Activated T-cell treated with anti-CD3 and anti-CD28 coated beads, Interleukin-2, amount 50 U/mL, for 1 hour (primary cell): ENCODE results near the gene TSPAN15.
"Not testable (repeated sequence)": the region's sequence is repeated elsewhere in the genome, so short reads cannot be mapped to it uniquely, and the experiment has no call there.

Experiments used
- DNase-seq: peaks from one replicate; pipeline ENCODE4 v3.0.0-alpha.2; 2020

The TSPAN15 gene

DNA sequence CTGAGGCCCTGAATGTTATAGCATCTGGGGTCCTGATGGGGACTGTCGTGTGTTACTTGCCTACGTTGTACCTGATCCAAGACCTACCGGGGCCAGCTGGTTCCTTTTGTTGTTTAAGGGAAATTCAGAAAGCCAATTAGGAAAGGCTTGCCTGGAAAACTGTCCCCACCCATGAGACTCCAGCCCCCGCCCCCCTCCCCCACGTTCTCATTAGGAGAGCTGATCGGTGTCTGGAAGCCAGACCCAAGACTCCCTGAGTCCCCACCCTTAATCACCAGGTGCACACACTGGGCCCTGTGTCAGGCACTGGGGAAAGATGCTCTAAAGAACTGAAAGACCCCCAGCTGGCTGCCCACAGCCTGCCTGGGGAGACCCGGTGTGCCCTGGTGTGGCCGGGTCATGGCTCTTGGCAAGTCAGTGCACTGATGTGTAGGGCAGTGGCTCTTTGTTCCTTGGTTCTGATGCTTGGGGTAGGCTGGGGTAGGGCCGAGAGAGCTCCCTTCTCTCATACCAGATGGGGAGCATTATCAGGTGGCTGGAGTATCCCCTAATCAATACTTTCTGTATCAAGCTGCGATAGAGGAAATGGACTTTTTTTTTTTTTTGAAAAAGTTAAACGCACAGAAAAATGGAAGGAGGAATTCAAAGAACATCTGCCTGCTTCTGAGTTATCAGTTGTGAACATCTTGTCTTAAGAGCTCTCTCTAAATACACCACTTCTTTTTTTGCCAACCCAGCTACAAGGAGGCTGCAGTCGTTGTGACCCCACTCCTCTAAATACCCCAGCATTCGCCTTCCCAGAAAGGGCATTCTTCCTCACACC, 16.9 kb downstream of the TSPAN15 start:
- DNase-seq = no peak

DNA sequence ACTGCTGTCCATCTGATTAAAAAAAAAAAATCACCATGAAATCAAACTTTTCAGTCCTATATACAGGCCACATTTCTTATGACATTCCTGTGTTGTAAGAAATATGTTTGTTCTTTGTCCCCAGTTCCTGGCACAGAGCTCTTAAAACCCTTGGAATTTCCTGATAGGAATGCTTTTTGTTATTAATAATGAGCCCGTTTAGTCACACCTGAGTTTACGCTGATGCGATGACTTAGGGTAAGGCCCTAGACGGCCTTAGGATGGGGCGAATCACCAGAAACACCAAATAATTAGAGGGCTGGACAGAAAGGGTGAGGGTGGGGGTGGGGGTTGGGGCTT, 17.5 kb downstream of the TSPAN15 start:
- no peak for DNase-seq

DNA sequence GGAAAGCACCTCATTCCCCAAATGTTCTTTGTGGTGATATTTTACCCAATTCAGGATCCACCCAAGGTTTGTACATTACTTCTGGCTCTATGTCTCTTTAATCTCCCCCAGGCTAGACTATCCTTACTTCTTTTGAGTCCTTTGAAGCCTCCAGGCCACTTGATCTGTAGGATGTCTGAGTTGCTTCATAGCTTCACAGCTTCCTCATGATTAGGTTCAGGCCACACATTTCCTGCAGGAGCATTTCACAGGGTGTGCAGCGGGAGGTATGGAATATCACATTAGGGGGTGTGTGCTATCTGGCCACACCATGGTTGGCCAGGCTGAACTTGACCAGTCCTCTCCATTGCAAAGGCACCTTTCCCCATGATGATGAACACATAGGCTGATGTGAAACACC, 18.7 kb downstream of the TSPAN15 start:
- no peak for DNase-seq

DNA sequence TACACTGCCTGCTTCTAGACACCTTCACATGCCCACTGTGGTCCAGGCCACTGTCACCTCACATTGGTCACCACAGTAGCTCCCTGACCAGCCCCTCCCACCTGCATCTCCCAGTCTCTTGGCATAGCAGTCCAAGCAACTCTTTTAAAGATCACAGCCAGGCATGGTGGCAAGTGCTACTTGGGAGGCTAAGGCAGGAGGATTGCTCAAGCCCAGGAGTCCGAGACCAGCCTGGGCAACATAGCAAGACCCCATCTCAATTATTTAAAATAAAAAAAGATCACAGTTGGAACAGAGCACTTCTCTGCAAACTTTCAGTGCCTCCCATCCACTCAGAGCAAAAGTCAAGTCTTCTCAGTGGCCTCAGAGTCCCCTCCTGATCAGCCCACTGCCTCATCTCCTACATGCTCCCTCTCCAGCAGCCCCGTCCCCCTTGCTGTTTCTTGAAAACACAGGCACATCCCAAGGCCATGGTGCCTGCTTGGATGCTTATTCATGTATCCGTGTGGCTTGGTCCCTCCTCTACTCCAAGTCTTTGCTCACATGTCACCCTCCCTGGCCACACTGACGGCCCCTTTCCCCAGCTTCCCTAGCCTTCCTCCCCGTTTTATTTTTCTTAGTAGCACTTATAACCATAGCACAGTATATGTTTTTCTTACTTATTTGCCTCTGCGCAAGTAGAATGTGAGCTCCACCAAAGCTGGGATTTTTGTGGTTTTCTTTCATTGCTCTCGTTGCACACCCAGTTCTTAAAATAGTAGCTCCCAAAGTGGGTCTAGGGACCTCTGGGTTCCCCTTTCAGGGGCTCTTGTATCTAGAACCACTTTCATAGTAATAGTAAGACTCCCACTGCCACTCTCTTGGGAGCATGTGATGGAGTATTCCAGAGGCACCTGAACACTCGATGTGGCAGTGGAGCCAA, 19.5 kb downstream of the TSPAN15 start:
- DNase-seq = no peak

DNA sequence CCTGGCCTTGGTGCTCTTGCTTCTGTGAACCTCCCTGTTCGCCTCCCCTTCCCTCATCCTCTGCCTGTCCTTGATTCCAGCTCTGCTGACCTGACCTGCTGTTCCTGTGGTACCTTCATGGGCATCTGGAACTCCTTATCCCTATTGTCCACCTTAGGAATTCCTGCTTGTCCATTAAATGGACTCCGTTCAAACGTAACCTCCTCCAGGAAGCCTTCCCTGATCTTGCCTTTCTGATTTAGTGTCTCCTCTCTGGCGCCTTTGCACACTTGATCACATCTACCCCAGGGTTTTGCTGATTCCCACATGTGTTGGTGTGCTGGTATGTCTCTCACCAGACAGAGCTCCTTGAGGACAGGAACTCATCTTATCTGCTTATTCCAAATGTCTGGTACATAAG, 20.9 kb downstream of the TSPAN15 start:
- no peak for DNase-seq

DNA sequence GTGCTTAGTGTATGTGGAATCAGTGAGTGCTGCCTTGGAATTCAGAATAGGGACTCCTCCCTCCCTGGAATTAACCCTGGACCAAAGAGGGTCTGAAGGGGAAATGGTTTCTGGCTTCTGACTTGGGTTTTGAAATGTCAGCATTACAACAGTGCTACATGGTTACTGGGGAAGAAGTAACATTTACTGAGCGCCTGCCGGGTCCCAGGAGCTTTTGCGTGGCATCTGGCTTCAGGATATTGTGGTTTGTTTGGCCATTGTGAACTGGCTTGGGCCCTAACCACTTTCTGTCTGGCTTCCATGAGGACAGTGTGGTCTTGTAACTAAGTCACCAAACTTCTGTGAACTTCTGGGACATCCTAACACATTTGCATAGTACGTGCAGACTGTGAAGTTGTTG, 21.3 kb downstream of the TSPAN15 start:
- DNase-seq = no peak

DNA sequence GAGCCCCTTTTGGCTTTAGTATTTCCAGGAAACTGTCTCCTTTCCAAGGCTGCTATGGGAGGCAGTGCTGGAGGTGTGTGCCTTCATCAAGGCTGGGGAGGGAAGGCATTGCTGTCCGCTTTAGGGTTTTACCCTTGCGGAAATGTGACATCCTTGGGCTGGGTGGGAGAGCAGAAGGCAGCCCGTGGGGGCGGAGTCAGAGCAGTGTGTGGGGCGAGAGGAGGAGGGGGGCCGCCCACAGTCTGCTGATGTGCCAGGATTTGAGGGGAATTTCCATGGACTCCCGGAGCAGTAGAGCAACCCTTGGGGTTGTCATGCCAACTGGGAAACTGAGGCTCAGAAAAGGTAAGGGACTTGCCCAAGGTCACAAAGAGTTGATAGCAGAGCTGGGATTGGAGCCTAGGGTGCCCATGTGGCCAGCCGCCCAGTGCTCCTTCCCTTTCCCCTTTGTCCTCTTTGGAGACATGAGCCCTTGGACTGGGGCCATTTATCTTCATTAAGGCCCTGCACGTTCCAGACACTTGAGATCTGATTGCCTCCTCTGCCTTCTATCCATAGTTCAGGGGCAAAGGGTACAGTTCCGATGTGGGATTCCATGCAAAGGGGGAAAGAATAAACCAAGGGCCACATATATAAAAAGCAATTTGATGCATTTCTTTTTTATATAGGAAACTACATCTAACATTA, 22.2 kb downstream of the TSPAN15 start:
- no peak for DNase-seq

DNA sequence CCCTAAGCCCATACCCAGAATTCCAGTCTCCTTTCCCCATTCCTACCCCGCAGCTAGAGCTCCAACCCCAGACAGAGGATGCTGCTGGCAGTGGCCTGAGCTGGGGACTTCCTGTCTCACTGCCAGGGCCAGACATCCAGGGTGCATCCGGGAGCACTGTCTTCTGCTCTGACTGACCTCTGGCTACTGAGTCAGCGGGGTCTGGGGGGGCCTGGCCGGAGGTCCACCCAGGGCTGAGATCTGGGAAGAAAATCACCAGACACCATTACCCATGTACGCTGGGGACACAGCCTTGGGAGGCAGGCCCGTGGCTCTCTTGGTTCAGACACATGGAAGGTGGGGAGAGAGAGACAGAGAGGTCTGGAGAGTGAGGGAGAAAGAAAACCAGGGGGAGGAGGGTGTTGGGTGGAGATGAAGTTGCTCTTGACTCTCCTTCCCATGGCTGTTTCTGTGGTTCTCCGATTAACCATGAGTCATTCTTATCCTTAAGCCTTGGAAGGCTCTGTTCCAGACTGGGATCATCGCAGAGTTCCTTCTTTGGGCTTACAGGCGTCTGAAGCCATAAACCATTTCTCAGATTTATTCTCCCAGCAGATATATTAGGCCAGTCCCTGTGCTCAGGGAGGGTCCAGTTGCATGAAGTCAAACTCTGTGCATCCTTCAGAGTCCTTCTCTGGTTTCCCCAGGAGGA, 23.6 kb downstream of the TSPAN15 start:
- DNase-seq = no peak

DNA sequence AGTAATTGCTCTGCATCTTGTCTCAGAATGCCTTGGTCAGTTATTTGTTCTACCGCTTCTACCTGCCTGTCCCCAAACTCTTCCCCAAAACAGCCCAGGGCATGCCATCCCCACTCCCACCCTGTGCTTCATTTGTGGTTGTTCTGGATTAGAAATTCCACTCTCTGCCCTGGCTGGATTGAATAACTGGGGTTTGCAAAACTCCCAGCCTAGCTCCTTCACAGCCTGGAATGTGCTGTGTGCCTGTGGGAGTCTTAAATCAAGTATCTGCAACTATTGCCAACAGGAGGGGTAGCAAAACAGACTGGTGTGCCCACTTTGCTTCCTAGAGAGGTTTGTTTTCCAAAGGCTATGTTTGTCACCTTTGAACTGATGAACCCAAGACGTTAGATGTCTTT, 24.2 kb downstream of the TSPAN15 start:
- DNase-seq = no peak

DNA sequence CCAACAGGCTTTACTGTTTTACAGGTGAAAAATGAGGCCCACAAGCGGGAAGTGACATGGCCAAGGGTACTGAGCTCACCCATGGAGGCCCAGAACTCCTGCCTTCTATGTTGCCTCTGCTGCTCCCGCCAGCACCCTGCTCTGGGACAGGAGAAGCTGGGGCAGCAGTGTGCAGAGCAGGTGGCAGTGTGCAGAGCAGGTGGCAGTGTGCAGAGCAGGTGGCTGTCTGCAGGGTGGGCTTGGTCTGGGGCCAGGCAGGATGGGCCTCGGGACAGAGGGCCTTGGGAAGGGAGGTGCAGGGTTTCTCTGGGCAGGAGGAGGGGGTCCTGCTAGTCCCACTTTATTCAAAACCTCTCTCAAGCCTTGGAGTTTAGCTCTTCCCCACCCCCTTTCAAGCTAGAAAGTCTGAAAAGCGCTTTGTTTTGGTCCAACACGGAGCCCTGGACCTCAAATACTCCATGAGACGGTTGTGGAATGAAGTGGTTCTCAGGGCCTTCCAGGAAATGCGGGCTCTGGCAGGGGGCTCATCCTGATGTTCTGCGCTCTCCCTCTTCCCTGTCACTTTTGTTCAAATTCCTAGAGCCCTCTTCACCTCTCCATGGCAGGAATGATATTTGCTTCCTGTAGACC, 26.8 kb downstream of the TSPAN15 start:
- no peak for DNase-seq

DNA sequence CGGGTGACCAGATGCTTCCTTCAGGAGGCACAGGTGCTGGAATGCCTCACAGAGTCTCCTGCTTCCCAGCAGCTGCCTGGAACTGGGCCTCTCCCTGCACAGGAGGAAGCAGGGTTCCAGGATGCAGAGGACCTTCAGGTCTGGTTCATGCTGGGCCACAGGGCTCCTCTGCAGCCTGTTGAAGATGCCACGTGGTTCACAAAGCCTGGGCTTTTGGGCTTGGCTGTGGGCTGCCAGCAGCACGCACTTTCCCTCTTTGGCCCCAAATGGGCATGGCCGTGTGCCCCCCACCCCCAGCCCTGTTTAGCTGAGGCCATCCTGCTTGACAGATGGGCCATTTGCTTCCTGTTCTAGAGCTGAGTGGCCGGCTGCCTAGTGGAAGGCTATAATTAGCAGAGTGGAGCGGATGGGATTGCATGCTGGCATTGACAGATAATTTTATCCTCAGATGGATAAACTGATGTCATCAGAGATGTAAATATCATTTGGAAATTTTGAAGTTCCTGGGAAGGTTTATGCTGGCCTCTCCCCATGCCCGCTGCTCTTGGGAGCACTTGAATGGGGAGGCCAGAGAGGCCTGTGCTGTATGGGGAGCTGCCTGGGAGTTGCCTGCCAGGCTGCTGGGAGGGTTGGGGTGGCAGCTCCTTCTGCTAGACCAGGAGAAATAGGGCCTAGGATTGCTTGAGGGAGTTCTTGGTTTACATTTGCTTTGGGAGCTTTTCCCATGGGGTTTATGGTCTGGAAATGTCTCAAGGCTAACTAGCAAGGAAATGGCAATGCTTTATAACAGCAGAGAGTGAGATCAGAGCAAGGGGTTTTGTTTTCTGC, 28.2 kb downstream of the TSPAN15 start:
- DNase-seq = no peak

DNA sequence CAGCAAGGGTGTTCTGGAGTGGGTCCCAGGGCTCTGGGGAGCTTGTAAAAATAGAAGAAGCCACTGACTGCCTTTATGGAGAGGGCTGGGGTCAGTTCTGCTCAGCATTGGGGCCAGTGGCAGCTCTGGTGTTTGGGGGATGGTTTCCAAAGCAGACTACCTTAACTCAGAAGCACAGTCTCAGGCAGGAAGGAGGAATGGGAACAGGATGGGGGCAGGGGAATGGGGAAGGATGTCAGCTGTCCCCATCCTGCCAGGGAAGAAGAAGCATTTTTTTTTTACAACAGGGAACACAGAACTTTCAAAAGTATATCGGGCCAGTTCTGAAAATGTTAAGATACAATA, 28.8 kb downstream of the TSPAN15 start:
- DNase-seq = no peak

DNA sequence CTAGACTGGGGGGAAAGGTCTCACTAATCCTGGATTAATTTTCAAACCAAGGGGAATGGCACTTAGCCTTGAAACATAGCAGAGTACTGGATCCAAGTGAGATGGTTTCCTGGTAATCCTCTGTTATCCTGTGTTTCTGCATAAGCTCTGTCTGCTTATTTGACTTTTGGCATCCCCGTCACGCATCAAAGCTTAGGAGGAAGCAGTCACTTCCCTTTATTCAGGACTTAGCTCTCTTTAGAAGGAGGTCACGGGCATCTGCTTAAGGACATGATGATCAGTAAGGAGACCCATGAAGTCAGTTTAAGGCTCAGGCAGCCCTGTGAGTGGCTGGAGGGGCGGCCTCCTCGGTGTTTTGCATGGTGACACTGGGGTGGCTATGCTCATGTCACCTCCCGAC, 30.0 kb downstream of the TSPAN15 start:
- DNase-seq = no peak

DNA sequence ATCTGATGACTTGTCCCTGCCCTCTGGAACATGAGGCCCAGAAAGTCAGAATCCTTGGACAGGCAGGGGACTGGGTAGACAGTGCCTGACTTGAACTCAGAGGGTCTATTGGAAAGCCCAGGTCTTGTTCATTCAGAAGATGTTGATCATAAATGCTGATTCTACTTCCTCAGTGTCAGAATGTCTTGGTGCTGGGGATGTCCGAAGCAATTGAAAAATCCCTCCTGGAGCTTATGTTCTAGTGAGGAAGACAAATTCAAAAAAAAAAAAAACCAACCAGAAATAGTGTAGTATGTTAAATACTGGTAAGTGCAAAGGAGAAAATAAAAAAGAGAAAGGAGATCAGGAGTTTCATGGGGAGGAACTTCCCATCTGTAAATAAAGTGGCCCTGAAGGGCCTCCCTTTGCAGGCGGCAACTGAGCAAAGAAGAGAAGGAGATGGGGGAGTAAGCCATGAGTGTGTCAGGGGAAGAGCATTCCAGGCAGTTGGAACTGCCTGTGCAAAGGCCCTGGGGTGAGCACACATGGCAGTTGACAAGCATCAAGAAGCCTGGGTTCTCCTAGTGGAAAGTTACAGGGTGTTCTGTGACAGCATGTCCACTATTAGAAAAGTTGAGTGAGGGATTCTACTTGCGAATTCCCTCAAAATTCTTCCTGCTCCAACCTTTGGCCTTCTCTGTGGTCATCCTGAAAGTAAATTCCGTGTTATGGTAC, 30.7 kb downstream of the TSPAN15 start:
- no peak for DNase-seq

DNA sequence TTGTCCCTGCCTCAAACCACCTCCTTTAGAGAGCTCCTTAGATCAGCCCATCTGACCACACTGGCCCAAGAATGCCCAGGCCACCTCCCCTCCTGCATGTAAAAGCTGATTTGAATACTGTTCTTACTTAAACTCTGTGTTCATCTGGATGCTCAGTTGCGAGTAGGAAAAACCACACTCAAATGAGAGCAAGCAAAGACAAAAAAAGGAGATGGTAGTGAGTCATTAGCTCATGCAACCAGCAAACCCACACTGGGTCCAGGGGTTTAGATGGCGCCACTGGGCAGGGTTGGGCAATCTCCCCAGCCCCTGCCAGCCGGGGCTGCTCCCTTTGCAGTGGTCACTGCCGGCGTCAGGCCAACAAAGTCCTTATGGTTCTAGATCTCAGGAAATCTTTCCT, 32.7 kb downstream of the TSPAN15 start:
- DNase-seq = no peak

DNA sequence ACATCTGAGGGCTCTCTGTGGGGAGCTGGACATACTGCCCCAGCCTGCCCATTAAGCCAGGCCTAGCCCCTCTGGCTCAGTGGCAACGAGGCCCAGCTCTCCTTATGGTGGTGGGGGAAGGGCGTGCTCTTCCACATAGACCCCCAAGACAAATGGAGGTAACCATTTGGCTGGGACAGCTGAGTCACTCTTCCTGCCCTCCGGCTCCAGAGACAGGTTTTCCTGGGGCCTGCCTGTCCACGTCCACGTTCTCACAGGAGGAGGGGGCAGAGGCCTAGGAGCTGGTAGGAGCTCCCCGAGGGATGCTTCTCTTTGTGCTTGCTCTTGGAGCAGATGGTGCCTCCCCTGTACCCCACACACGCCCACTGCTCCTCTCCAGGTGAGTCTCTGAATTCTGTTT, 33.5 kb downstream of the TSPAN15 start:
- DNase-seq = no peak

DNA sequence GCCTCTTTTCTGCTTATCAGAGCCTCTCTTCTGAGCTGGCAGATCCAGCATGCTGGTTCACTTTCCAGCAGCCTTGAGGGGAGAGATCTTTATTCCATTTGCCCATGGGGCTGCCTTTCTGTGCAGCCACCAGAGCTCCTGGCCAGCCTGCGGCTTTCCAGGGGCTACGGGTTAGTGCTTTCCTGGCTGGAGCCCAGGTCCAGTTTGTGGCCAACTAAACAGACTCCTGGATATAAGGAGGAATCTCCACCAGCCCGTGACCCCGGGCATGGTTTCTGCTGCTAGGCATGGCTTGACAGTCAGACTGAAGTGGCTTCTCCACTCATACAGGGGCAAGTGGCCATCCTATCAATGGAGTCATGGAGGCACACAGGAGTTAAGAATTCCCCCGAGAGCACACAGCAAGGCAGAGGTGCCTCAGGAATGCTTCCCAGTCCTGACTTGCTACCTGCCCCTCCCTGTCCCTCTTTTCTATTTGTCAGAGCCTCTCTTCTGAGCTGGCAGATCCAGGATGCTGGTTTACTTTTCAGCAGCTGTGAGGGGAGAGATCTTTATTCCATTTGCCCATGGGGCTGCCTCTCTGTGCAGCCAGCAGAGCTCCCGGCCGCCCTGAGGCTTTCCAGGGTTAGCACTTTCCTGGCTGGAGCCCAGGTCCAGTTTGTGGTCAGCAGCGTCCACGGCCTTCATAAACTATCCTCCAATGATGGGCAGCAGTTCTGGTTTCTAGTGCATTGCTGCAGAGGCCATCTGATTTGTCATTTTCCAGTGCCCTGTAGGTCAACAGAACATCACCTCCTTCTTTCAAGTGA, 35.9 kb downstream of the TSPAN15 start:
- no peak for DNase-seq

DNA sequence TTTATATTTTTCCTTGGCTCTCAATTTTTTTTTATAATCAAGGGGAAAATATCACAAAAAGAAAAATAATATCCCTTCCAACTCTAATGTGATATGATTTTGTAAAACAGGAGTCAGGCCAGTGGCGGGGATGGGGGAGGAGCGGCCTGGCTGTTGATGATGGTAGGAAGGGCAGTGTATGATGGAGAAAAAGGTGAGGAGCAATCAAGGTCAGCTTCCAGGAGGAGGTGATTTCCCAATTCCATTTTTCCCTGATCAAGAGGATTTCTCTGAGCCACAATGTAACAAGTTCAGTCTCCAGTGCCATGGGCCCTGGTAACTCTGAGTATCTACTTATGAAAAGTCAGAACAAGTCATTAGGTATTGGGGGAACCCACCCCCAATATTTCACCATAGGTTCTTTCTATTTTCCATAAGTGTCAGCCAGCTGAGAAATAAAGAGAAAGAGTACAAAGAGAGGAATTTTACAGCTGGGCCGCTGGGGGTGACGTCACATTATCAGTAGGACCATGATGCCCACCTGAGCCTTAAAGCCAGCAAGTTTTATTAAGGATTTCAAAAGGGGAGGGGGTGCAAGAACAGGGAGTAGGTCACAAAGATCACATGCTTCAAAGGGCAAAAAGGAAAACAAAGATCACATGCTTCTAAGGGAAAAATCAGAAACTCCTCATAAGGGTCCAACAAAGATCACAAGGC, 37.0 kb downstream of the TSPAN15 start:
- DNase-seq = not testable (repeated sequence)

DNA sequence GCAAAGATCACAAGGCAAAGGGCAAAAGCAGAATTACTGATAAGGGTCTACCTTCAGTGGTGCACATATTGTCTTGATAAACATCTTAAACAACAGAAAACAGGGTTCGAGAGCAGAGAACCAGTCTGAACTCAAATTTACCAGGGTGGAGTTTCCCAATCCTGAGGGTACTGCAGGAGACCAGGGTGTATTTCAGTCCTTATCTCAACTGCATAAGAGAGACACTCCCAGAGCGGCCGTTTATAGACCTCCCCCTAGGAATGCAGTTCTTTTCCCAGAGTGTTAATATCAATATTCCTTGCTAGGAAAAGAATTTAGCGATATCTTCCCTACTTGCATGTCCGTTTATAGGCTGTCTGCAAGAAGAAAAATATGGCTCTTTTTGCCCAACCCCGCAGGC, 37.6 kb downstream of the TSPAN15 start:
- not testable (repeated sequence) for DNase-seq
